ENCODE data around the gene GZF1. TPM values are rescaled to one million over a fixed set of nuclear protein-coding genes. Genes with fewer than 3 reads are reported as not detected.

The GZF1 gene
- total RNA-seq, 2 donors from 2014 or later: 12.2 to 15.5 TPM

DNA sequence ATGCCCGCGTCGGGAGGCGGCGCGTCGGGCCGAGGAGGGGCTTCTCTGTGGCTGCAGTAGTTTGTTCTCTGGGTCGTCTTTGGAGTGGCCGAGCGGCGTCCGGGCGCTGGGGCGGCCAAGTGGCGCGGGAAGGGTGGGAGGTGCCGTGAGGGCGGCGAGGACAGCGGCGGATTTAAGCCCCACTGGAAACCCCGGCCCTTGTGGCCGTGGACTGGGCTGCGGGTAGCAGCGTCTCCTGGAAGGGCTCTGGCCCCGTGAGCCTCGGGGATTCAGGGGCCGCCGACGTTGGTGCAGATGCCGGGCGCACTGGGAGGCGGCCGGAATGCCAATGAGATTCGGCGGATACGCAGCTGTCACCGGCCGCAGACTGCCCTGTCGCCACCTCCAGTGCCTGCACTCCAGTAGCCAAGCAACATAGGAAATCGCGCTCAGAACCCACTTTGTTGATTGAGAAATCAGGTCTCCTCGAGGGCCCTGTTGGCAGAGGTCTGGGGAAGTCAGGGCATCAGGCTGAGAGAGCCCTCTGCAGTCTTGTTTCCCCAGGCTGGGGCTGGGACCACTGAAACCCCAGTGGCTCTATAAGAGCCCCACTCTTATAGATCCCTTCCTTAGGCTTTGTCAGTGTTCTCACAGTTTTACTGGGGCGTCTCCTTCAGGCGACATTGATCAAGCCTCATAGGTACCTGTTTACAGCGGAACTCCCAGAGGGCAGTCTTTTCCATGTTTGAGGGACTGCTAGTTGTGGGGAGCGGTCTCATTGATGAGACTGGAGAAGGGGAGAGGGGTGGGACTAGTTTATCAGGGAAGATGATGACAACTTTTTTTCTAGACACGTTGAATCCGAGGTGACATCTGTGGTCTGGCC, 642 bp downstream of the GZF1 start:
- no peaks in the 10 kb centered on the region for H3K27me3 Mint-ChIP-seq (ENCODE audit: insufficient read depth)

DNA sequence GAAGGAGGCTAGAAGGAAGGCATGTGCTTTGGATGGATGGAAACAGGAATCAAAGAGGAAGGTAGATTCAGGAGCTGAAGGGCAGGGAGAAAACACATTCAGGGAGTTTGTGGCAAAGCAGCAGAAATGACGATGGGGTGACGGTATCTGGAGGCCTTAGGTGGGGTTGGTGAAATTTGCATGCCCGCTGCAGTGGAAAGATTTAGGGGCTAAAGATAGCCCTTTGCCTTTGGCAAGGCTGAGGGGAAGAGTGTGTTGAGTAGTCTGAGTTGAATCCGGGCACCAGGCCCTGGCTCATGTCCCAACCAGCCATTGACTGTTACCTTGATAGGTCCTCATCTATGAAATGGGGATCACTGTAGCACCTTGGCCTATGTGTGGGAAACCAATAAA, 1.3 kb downstream of the GZF1 start:
- H3K4me1 Mint-ChIP-seq: peaks cover 21% of the 10 kb centered on the region
- H3K36me3 Mint-ChIP-seq (ENCODE audit: low read depth): peaks cover 22% of the 10 kb centered on the region
- peak overlapping the region; percentile 89 for H3K4me3 Mint-ChIP-seq
- no peak for TF ChIP-seq CTCF (conservative IDR thresholded peaks at IDR 0.05)
- no peaks in the 10 kb centered on the region for H3K27me3 ChIP-seq (ENCODE audit: control insufficient read depth, insufficient read depth, low read length, poor library complexity, severe bottlenecking)
- no peak for DNase-seq
- H3K27me3 Mint-ChIP-seq (ENCODE audit: insufficient read depth): no peaks in the 10 kb centered on the region
- H3K27ac Mint-ChIP-seq: no peak overlapping the region
- H3K9ac ChIP-seq (ENCODE audit: extremely low read depth, low read length, poor library complexity, severe bottlenecking): peak overlapping the region; percentile 78
- no peaks in the 10 kb centered on the region for H3K9me3 ChIP-seq (ENCODE audit: control insufficient read depth, low read length)
- peak overlapping the region; percentile 85 for H3K4me3 ChIP-seq (ENCODE audit: low read length)
- H3K4me1 ChIP-seq (ENCODE audit: control insufficient read depth, insufficient read depth, low read length): peaks cover 4% of the 10 kb centered on the region
- H3K9me3 Mint-ChIP-seq: no peaks in the 10 kb centered on the region
- H3K36me3 ChIP-seq (ENCODE audit: control insufficient read depth, insufficient read depth, low read length): peaks cover 37% of the 10 kb centered on the region
- no peak overlapping the region for H3K27ac ChIP-seq (ENCODE audit: low read depth, low read length)
- WGBS, 2 experiments (ENCODE audit: insufficient coverage in 1 of 2, insufficient read length in 1 of 2): 90 to 93% methylated on average over 4 of the region's 4 CpGs

More for the DNA sequence above, 642 bp downstream of the GZF1 start:
- H3K36me3 ChIP-seq (ENCODE audit: control insufficient read depth, insufficient read depth, low read length): peaks cover 31% of the 10 kb centered on the region
- peaks cover 21% of the 10 kb centered on the region for H3K4me1 Mint-ChIP-seq
- peak; percentile 71 for DNase-seq
- no peaks in the 10 kb centered on the region for H3K9me3 ChIP-seq (ENCODE audit: control insufficient read depth, low read length)
- no peaks in the 10 kb centered on the region for H3K27me3 ChIP-seq (ENCODE audit: control insufficient read depth, insufficient read depth, low read length, poor library complexity, severe bottlenecking)
- peak overlapping the region; percentile 78 for H3K9ac ChIP-seq (ENCODE audit: extremely low read depth, low read length, poor library complexity, severe bottlenecking)
- peaks cover 4% of the 10 kb centered on the region for H3K4me1 ChIP-seq (ENCODE audit: control insufficient read depth, insufficient read depth, low read length)
- no peaks in the 10 kb centered on the region for H3K9me3 Mint-ChIP-seq
- peak overlapping the region; percentile 93 for H3K27ac Mint-ChIP-seq
- TF ChIP-seq CTCF (conservative IDR thresholded peaks at IDR 0.05): no peak
- H3K27ac ChIP-seq (ENCODE audit: low read depth, low read length): peak overlapping the region; percentile 92
- peaks cover 17% of the 10 kb centered on the region for H3K36me3 Mint-ChIP-seq (ENCODE audit: low read depth)
- H3K4me3 Mint-ChIP-seq: peak overlapping the region; percentile 89
- WGBS, 2 experiments (ENCODE audit: insufficient coverage in 1 of 2, insufficient read length in 1 of 2): 6 to 9% methylated on average over 17 to 50 of the region's 50 CpGs
- peak overlapping the region; percentile 85 for H3K4me3 ChIP-seq (ENCODE audit: low read length)

GRCh38 chr20:23365390-23366165, 3.6 kb downstream of the GZF1 start:
- no peak for DNase-seq
- H3K27me3 Mint-ChIP-seq (ENCODE audit: insufficient read depth): no peaks in the 10 kb centered on the region
- no peaks in the 10 kb centered on the region for H3K27me3 ChIP-seq (ENCODE audit: control insufficient read depth, insufficient read depth, low read length, poor library complexity, severe bottlenecking)
- no peak overlapping the region for H3K4me3 ChIP-seq (ENCODE audit: low read length)
- no peak overlapping the region for H3K9ac ChIP-seq (ENCODE audit: extremely low read depth, low read length, poor library complexity, severe bottlenecking)
- H3K9me3 Mint-ChIP-seq: no peaks in the 10 kb centered on the region
- peak overlapping the region; percentile 72 for H3K27ac Mint-ChIP-seq
- H3K4me3 Mint-ChIP-seq: no peak overlapping the region
- peaks cover 60% of the 10 kb centered on the region for H3K36me3 ChIP-seq (ENCODE audit: control insufficient read depth, insufficient read depth, low read length)
- no peaks in the 10 kb centered on the region for H3K9me3 ChIP-seq (ENCODE audit: control insufficient read depth, low read length)
- no peak overlapping the region for H3K27ac ChIP-seq (ENCODE audit: low read depth, low read length)
- 96 to 98% methylated on average over 60 to 65 of the region's 65 CpGs for WGBS, 2 experiments (ENCODE audit: insufficient coverage in 1 of 2, insufficient read length in 1 of 2)
- peaks cover 15% of the 10 kb centered on the region for H3K4me1 Mint-ChIP-seq
- H3K36me3 Mint-ChIP-seq (ENCODE audit: low read depth): peaks cover 40% of the 10 kb centered on the region
- peak; percentile 41 for TF ChIP-seq CTCF (conservative IDR thresholded peaks at IDR 0.05)
- H3K4me1 ChIP-seq (ENCODE audit: control insufficient read depth, insufficient read depth, low read length): no peaks in the 10 kb centered on the region

All from endodermal cell (in vitro differentiated cells).